ENCODE results near the gene C16orf96. TPM values are rescaled to one million over a fixed set of nuclear protein-coding genes. Genes with fewer than 3 reads are reported as not detected.
A peak's percentile ranks its signal among the peaks of the same experiment; 100 is the strongest.

The C16orf96 gene
- total and polyA plus RNA-seq, 2 of the 13 experiments (the other 11 are each of a cell fraction or from before 2014, with no cell fraction given), result 0.03 TPM; not detected in 1

DNA sequence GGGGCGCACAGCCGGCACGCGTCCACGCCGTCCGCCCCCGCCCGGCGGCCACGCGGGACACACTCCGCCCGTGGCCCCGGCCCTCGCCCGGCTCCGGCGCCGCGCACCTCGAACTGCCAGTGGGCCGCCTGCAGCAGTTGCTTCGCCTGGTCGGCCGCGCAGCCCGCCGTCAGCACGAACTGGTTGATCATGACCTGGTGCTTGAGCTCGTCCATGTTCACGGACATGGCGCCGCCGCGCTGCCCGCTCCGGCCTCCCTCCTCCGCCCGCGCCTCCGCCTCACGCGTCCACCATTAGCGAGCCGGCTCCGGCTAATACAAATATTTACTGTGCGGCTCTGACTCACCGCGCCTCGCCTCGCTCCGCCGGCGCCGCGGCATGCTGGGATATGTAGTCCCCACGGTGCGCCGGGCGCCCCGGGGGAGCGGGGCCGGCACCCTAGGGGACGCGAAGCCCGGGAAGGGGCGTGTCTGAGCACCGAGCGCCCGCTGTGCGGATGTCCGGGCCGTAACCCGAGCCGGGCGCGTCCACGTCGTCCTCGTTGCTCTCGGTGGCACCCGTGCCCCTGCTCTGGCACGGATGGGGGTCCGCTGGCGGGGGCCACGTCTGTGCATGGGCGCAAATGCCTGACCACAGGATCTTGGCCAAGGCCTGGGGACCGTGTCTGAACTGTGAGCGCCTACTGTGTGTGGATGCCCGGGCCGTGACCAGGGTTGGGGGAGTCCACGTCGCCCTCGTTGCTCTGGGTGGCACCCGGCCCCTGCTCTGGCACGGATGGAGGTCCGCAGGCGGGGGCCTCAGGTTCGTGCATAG lies 58.6 kb downstream of the C16orf96 start, which contains the start of gene UBALD1 (continued):
- no peak; the same call in 1 of the 2 replicates for TF ChIP-seq BRF2 (CRISPR knock-in tag; IDR thresholded peaks at IDR 0.05)
- TF ChIP-seq BCLAF1 (IDR thresholded peaks at IDR 0.05), result no peak
- TF ChIP-seq ZNF724P (CRISPR knock-in tag; IDR thresholded peaks at IDR 0.05; ENCODE audit: borderline replicate concordance), result 0 out of 2 replicates have a peak, but pooled peaks have one; percentile 54
- TF ChIP-seq ZNF10 (CRISPR knock-in tag; IDR thresholded peaks at IDR 0.05; ENCODE audit: borderline replicate concordance, low read depth), result no peak
- TF ChIP-seq NFE2L2 (IDR thresholded peaks at IDR 0.05; ENCODE audit: low read length), result no peak
- TF ChIP-seq ZSCAN9 (CRISPR knock-in tag; IDR thresholded peaks at IDR 0.05; ENCODE audit: borderline replicate concordance), result no peak; the same call in 1 of the 2 replicates
- no peak for TF ChIP-seq FLYWCH1 (CRISPR knock-in tag; IDR thresholded peaks at IDR 0.05)
- 0 out of 2 replicates have a peak, but pooled peaks have one; percentile 43 for TF ChIP-seq ZSCAN20 (CRISPR knock-in tag; IDR thresholded peaks at IDR 0.05; ENCODE audit: borderline replicate concordance)
- TF ChIP-seq KDM5A (IDR thresholded peaks at IDR 0.05; ENCODE audit: borderline replicate concordance, low read length), result no peak
- no peak for TF ChIP-seq SMAD3 (CRISPR knock-in tag; IDR thresholded peaks at IDR 0.05)
- no peak for TF ChIP-seq SMARCE1 (IDR thresholded peaks at IDR 0.05; ENCODE audit: borderline replicate concordance)
- no peak; the same call in 1 of the 2 replicates for TF ChIP-seq NFKB2 (CRISPR knock-in tag; IDR thresholded peaks at IDR 0.05; ENCODE audit: borderline replicate concordance)

Data from HepG2 (cell line).